GM23338 (cell line): ENCODE measurements around the gene LCLAT1. TPM values are rescaled to one million over a fixed set of nuclear protein-coding genes. Genes with fewer than 3 reads are reported as not detected.

ENCODE experiments used
- ATAC-seq: fragments of 200-7000 bp; cut with Tn5 transposase; 3 replicates; pipeline ENCODE4 v1.9.1; 2020
- DNase-seq: peaks from one replicate; pipeline ENCODE4 v3.0.0-alpha.2; 2015; ENCODE audit warnings: low spot score
- H2AFZ ChIP-seq: fragments of 200-600 bp; sonication (generic); 2 replicates; pipeline ENCODE4 v1.8.0; 2016; ENCODE audit warnings: antibody characterized with exemption, mild to moderate bottlenecking, moderate library complexity
- H3F3A ChIP-seq: fragments of 200-600 bp; sonication (generic); replicated peaks from 2 replicates; pipeline ENCODE4 v1.8.0; 2017; ENCODE audit warnings: antibody characterized with exemption, mixed run types, low read depth
- H3K27ac ChIP-seq: fragments of 200-600 bp; sonication (generic); 2 replicates; pipeline ENCODE4 v1.6.1; 2016; ENCODE audit warnings: low read depth
- H3K27me3 ChIP-seq: fragments of 200-600 bp; sonication (generic); 2 replicates; pipeline ENCODE4 v1.8.0; 2016; ENCODE audit warnings: mild to moderate bottlenecking, mixed run types, moderate library complexity; ENCODE audit not compliant: insufficient read depth
- H3K36me3 ChIP-seq: fragments of 200-600 bp; sonication (generic); 2 replicates; pipeline ENCODE4 v1.8.0; 2016; ENCODE audit warnings: mild to moderate bottlenecking; ENCODE audit not compliant: insufficient read depth
- H3K4me1 ChIP-seq: fragments of 200-600 bp; sonication (generic); 2 replicates; pipeline ENCODE4 v1.8.0; 2016; ENCODE audit warnings: mild to moderate bottlenecking, moderate library complexity; ENCODE audit not compliant: insufficient read depth
- H3K4me2 ChIP-seq: fragments of 200-600 bp; sonication (generic); 2 replicates; pipeline ENCODE4 v1.7.1; 2017; ENCODE audit warnings: mixed run types
- H3K4me3 ChIP-seq: fragments of 200-600 bp; sonication (generic); 2 replicates; pipeline ENCODE4 v1.6.1; 2016; ENCODE audit warnings: mixed run types
- H3K79me2 ChIP-seq: fragments of 200-600 bp; sonication (generic); replicated peaks from 2 replicates; pipeline ENCODE4 v1.8.0; 2017; ENCODE audit warnings: mild to moderate bottlenecking; ENCODE audit not compliant: insufficient read depth
- H3K9me2 ChIP-seq: fragments of 200-600 bp; sonication (generic); 2 replicates; pipeline ENCODE4 v1.8.0; 2017; ENCODE audit not compliant: insufficient read depth
- H4K20me1 ChIP-seq: fragments of 200-600 bp; sonication (generic); replicated peaks from 2 replicates; pipeline ENCODE4 v1.8.0; 2017; ENCODE audit warnings: mild to moderate bottlenecking; ENCODE audit not compliant: insufficient read depth
- H3K27ac Mint-ChIP-seq: 2 replicates; pipeline ENCODE4 v1.8.0; 2020; ENCODE audit warnings: inconsistent platforms, mild to moderate bottlenecking, moderate library complexity, mixed read lengths
- H3K27me3 Mint-ChIP-seq: 3 replicates; pipeline ENCODE4 v1.8.0; 2022; ENCODE audit warnings: low read depth, mild to moderate bottlenecking, moderate library complexity, mixed read lengths, inconsistent platforms; ENCODE audit not compliant: insufficient read depth, poor library complexity
- H3K36me3 Mint-ChIP-seq: 3 replicates; pipeline ENCODE4 v1.8.0; 2021; ENCODE audit warnings: low read depth, mild to moderate bottlenecking, inconsistent platforms, moderate library complexity, mixed read lengths
- H3K4me1 Mint-ChIP-seq: 3 replicates; pipeline ENCODE4 v1.8.0; 2020; ENCODE audit warnings: mild to moderate bottlenecking, inconsistent platforms, mixed read lengths
- H3K4me3 Mint-ChIP-seq: 3 replicates; pipeline ENCODE4 v1.8.0; 2021; ENCODE audit warnings: moderate library complexity, mild to moderate bottlenecking, inconsistent platforms, mixed read lengths
- H3K9me3 Mint-ChIP-seq: 3 replicates; pipeline ENCODE4 v1.8.0; 2020; ENCODE audit warnings: moderate library complexity, mild to moderate bottlenecking, inconsistent platforms, mixed read lengths
- ETS1 ChIP-seq: IDR thresholded peaks from 2 replicates; pipeline ENCODE4 v1.6.1; 2016; ENCODE audit warnings: antibody characterized with exemption
- JUNB ChIP-seq: IDR thresholded peaks from one replicate; pipeline ENCODE4 v1.6.1; 2016; ENCODE audit warnings: antibody characterized with exemption; ENCODE audit not compliant: unreplicated experiment
- NANOG ChIP-seq: IDR thresholded peaks from 2 replicates; pipeline ENCODE4 v1.6.1; 2016; ENCODE audit warnings: antibody characterized with exemption, borderline replicate concordance
- POLR2AphosphoS5 ChIP-seq: IDR thresholded peaks from 2 replicates; pipeline ENCODE4 v1.6.1; 2016; ENCODE audit warnings: antibody characterized with exemption, low read depth
- REST ChIP-seq: IDR thresholded peaks from one replicate; pipeline ENCODE4 v1.6.1; 2018; ENCODE audit warnings: antibody characterized with exemption; ENCODE audit not compliant: unreplicated experiment
- STAT1 ChIP-seq: IDR thresholded peaks from one replicate; pipeline ENCODE4 v1.6.1; 2016; ENCODE audit warnings: antibody characterized with exemption; ENCODE audit not compliant: unreplicated experiment
- ZNF331 ChIP-seq: fragments of 250-450 bp; sonication (Bioruptor Pico); IDR thresholded peaks from 2 replicates; pipeline ENCODE4 v1.5.0; 2020; ENCODE audit warnings: low read depth, mild to moderate bottlenecking, moderate library complexity
- polyA plus RNA-seq: library from polyadenylated mRNA; unstranded; fragments of >200 nt; fragmentation: Nextera tagmentation; extraction: Ambion mirVana; gene quantifications from 2 replicates; pipeline ENCODE4 v1.2.1, GENCODE V29; 2016
- total RNA-seq: library from RNA; depleted of rRNA; stranded (reverse); fragments of >200 nt; shearing (Covaris generic); gene quantifications from 2 replicates; pipeline ENCODE4 v1.2.3, GENCODE V29; 2014
- TF ChIP-seq, protein P1 (sequence below), 2 experiments: fragments of 200-600 bp in 1 of 2; sonication (generic) in 1 of 2; conservative IDR thresholded peaks; 2 replicates each; pipeline versions ENCODE4 v1.5.1 to v1.6.1; 2016 to 2017; ENCODE audit warnings: antibody characterized with exemption in 2 of 2, low read depth in 2 of 2, mild to moderate bottlenecking in 2 of 2, moderate library complexity in 1 of 2

Gene LCLAT1
- total and polyA plus RNA-seq, 2 experiments from 2014 or later = 11.5 to 30.1 TPM

DNA sequence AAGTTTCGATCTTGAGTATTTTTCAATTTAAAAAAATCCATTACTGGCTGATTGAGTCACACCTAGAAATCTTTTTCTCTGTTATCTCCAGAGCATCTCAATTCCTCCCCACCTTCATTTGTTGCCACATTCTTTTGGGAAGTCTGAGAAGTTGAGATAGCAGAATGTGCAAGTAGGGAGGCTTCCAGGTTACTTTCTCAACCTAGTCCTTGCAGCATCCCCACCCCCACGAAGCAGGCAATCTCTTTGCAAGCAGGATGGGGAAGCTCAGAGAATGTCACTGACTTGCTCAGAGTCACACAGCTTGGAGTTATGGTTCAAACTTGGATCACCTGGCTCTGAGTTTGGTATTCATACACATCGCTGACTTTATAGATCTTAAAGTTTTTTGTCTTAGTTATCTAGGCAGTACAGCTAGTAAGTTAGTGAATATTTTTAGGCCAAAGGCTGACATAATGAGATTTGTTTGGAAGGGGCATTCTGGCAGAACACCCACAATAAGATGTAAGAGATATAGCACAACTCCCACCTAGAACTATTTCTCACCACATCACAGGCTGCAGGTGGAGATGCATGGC lies 25.9 kb upstream of the LCLAT1 start:
- no peaks in the 10 kb centered on the region for H3K36me3 ChIP-seq
- ATAC-seq (peak; percentile 28), DNase-seq (no peak)
- no peaks in the 10 kb centered on the region for H3K79me2 ChIP-seq
- H4K20me1 ChIP-seq = no peaks in the 10 kb centered on the region
- no peak overlapping the region for H3K4me3 Mint-ChIP-seq
- H3K4me3 ChIP-seq = no peak overlapping the region
- H3K27ac ChIP-seq = no peak overlapping the region
- no peaks in the 10 kb centered on the region for H3K9me3 Mint-ChIP-seq
- peaks cover 15% of the 10 kb centered on the region for H3K4me1 ChIP-seq
- H3K4me1 Mint-ChIP-seq = peaks cover 25% of the 10 kb centered on the region
- H3K27ac Mint-ChIP-seq = no peak overlapping the region
- H3K9me2 ChIP-seq = no peaks in the 10 kb centered on the region
- H2AFZ ChIP-seq = peak overlapping the region; percentile 99
- no peaks in the 10 kb centered on the region for H3F3A ChIP-seq
- no peaks in the 10 kb centered on the region for H3K27me3 ChIP-seq
- no peaks in the 10 kb centered on the region for H3K36me3 Mint-ChIP-seq
- peak overlapping the region; percentile 65 for H3K4me2 ChIP-seq
- H3K27me3 Mint-ChIP-seq = peaks cover 1% of the 10 kb centered on the region
- TF ChIP-seq JUNB (no peak), POLR2AphosphoS5 (no peak), REST (no peak)

DNA sequence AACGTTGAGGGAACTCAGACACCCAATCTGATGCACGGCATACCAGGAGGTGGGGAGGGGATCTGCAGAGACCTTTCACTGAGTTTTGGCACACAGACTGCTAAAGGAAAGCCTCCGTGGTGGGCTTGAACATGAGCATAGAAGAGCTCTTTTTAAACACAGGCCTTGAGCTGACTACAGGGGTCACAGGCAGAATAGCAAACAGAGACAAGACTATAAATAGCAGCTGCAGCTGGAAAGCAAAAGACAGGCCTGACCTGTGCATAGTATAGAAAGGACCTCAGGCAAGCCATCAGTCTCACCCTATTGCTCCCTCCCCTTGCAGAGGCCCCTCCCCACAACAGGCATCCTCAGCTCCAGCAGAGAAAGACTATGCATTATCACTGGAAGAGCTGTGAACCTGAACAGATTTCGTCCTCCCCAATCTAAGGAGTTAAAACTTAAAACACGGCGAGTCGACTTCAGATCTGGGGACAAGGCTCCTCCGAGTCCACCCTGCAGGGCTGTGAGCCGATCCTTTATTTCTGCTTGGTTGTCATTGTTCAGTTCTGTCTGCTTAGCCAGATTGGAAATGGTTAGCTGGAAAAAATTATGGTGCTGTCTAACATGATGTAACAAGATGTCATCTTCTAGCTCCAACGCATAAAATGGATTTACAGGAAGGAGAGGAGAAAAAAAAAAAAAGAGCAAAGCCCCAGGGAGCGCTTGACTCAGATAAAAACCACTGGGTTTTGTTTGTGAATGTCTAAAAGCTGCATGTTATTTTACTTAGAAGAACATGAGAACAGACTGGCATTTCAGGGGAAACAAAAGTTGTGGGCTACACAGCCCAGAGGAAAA lies 25.2 kb upstream of the LCLAT1 start:
- Mint-ChIP-seq H3K4me3 (no peak overlapping the region), H3K9me3 (no peaks in the 10 kb centered on the region), H3K27me3 (no peaks in the 10 kb centered on the region), H3K36me3 (no peaks in the 10 kb centered on the region), H3K27ac (no peak overlapping the region), H3K4me1 (peaks cover 25% of the 10 kb centered on the region)
- H3K4me2 ChIP-seq = peak overlapping the region; percentile 65
- no peaks in the 10 kb centered on the region for H3K36me3 ChIP-seq
- ATAC-seq (peak; percentile 93), DNase-seq (peak; percentile 25)
- H4K20me1 ChIP-seq = no peaks in the 10 kb centered on the region
- H3K9me2 ChIP-seq = no peaks in the 10 kb centered on the region
- H3K27ac ChIP-seq = no peak overlapping the region
- H3K27me3 ChIP-seq = no peaks in the 10 kb centered on the region
- TF ChIP-seq POLR2AphosphoS5 (no peak), ZNF331 (CRISPR knock-in tag) (no peak), NANOG (no peak), REST (no peak), ETS1 (no peak), STAT1 (no peak)
- TF ChIP-seq, protein P1, sequence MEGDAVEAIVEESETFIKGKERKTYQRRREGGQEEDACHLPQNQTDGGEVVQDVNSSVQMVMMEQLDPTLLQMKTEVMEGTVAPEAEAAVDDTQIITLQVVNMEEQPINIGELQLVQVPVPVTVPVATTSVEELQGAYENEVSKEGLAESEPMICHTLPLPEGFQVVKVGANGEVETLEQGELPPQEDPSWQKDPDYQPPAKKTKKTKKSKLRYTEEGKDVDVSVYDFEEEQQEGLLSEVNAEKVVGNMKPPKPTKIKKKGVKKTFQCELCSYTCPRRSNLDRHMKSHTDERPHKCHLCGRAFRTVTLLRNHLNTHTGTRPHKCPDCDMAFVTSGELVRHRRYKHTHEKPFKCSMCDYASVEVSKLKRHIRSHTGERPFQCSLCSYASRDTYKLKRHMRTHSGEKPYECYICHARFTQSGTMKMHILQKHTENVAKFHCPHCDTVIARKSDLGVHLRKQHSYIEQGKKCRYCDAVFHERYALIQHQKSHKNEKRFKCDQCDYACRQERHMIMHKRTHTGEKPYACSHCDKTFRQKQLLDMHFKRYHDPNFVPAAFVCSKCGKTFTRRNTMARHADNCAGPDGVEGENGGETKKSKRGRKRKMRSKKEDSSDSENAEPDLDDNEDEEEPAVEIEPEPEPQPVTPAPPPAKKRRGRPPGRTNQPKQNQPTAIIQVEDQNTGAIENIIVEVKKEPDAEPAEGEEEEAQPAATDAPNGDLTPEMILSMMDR (conservative IDR thresholded peaks at IDR 0.05; ENCODE audit: low read depth in 2 of 2) = no peak
- peak overlapping the region; percentile 99 for H2AFZ ChIP-seq
- H3K4me3 ChIP-seq = no peak overlapping the region
- H3K4me1 ChIP-seq = peaks cover 15% of the 10 kb centered on the region
- no peaks in the 10 kb centered on the region for H3F3A ChIP-seq
- H3K79me2 ChIP-seq = no peaks in the 10 kb centered on the region
